GM19240 (cell line): ENCODE results near the gene APRT.
"Not testable (repeated sequence)": the region's sequence is repeated elsewhere in the genome, so short reads cannot be mapped to it uniquely, and the experiment has no call there.

Source experiments
- DNase-seq: peaks from one replicate; pipeline ENCODE4 v3.0.0; 2011; ENCODE audit warnings: low spot score; ENCODE audit not compliant: insufficient read length

APRT gene

DNA sequence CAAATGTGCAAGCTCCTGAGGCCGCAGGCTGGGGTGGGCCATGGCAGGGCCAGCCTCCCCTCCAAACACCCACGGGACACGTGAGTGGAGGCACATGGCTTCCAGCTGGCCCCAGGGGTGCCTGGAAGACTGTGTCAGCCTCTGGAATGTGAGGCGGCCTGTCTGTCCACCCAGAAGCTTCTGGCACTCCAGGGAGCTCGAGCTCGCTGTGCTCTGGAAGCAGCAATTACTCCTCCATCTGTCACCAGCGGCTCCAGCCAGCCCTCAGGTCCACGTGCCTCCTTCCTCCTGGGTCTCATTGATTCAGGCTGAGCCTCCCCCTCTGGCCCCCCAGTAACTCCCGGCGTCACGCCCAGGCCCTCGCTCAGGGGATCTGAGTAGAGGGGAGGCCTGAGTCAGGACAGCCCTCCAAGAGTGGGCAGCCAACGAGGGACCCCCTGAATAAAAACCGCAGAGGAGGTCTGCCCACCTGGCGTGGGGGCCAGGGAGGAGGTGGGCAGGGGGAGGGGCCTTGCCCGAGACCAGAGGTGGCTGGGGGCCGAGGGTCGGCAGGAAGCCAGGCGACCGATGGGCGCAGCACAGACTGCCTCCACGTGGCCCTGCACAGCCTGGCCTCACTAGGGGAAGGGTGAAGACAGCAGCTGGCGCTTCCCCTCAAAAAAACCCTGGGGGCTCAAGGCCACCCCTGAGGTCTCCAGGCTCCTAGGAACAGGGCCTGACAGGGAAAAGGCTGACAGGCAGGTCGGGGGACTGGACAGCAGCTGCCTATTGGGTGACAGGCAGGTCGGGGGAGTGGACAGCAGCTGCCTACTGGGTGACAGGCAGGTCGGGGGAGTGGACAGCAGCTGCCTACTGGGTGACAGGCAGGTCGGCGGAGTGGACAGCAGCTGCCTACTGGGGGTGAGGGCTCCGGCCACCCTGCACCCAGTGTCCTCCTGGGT, 38.6 kb downstream of the APRT start:
- no peak for DNase-seq

DNA sequence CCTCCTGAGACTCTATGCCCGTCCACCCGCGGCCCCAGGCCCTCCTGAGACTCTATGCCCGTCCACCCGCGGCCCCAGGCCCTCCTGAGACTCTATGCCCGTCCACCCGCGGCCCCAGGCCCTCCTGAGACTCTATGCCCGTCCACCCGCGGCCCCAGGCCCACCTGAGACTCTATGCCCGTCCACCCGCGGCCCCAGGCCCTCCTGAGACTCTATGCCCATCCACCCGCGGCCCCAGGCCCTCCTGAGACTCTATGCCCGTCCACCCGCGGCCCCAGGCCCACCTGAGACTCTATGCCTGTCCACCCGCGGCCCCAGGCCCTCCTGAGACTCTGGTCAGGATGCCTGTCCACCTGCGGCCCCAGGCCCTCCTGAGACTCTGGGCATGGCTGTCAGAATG, 39.9 kb downstream of the APRT start:
- not testable (repeated sequence) for DNase-seq

DNA sequence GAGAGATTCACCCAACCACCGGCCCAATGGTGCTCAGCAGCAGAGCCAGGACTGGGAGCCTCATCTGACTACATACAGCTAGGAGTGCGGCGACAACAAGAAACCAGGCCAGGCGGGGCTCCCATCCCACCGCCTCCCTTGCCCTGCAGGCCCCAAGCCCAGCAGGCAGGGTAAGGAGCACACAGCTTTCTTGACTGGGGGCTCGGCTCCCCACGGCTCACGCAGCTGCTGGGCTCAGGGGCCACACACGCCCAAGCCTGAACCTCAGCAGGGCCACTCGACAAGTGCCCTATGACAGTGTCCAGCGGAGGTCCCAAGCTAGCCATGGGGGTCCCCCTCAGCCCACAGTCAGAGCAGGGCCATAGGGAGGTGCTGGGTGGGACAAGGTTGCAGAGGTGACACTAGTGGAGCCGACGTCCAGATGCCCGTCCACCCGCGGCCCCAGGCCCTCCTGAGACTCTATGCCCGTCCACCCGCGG, 40.4 kb downstream of the APRT start:
- no peak for DNase-seq

DNA sequence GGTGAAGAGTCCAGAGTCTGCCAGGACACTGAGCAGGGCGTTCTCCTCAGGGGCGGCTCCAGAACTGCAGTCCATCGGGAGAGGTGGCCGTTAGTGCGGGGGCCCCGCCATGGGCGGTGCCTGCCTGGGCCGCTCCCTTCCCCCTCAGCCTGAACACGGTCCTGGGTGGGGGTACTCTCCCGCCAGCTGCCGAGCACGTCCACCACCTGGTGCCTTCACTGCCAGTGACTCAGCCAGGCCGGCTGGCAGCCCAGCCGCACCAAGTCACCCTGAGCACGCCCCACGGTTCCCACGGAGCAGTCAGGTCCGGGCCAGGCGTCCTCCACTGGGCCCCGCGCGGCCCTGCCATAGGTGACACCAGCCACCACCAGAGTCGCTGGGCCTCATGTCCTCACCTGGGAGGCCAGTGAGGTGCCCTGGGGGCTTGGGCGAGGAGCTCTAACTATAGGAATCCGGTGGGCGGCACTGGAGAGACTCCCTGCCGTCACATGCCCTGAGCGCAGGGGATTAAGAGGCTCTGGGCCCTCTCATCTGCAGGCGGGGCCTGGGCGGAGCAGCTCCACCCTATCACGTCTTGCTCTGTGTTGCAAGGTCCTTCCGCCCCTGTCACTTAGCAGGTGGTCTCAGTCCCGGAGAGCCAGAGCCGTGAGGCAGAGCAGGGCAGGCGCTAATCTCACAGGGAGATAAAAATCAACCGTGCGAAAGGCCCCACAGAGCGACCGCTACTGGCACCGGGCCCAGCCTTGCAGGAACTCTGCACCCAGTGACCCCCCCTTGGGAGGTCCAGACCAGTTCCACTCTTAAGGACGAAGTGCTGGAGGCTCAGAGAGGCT, 41.1 kb downstream of the APRT start:
- DNase-seq, result no peak

DNA sequence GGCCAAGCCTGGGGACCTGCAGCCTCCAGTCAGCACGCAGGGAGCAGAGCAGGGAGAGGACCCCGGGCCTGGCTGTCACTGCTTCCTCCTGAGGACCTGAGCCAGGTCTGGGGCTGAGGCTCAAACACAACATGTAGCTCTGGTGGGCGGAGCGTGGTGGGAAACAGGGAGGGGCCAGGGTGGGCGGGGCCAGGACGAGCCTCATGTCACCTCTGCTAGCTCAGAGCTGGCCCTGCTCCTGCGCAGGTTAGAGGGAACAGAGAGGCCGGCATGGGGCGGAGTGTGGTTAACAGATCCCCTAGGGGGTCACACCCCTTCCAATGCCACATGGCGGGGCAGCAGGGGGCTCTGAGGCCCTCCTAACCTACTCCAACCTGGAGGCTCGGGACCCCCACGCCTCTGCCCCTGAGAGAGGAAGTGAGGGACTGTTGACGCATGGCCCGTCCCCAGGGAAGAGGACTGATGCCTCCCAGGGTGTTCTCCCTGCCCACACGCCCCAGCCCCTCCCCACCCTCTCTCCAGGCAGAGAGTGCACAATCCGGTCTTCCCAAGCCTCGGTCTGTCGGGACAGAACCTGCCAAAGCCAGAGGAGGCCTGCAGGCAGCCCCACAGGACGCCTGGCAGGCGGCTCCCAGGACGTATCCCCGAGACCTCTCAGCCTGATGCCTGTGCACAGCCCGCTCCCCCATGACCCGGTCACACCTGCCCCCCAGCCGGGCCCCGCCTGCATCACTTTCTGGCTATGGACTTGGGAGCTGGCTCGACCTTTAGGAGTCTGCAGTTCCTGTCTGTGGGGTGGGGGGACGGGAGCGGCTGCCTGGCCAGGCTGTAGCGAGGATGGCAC, 41.9 kb downstream of the APRT start:
- peak; percentile 80 for DNase-seq

DNA sequence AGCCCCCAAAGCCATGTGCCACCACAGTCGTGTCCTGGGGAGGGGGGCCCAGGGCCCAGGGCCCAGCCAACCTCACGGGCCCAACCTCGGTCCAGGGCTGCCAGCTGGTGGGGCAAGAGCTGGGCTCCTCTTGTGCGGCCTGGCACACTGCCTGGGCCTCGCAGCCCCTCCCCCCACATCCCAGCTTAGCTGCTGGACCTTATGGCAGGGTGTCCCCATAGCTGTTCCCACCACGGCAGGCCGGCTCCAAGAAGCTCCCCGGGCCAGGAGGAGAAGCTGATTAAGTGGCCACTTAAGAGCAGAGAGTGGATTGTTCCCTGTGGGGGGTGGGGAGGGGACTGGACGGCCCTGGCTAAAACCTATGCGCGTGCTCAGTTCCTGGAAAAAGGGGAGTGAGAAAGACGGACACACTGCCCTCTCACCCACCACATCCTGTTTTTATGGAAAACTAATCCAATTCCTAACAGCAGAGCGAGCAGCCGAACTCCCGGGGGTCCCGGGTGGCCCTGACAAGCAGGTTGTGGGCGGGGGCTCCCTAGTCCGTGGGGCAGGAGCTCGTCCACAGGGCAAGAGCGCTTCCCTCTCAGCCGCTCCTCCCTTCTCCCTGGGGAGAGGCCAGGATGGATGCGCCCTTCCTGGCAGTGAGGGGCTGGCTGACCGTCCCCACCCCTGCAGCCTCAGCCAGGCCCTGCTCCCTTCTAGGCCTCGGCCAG, 43.5 kb downstream of the APRT start:
- no peak for DNase-seq

DNA sequence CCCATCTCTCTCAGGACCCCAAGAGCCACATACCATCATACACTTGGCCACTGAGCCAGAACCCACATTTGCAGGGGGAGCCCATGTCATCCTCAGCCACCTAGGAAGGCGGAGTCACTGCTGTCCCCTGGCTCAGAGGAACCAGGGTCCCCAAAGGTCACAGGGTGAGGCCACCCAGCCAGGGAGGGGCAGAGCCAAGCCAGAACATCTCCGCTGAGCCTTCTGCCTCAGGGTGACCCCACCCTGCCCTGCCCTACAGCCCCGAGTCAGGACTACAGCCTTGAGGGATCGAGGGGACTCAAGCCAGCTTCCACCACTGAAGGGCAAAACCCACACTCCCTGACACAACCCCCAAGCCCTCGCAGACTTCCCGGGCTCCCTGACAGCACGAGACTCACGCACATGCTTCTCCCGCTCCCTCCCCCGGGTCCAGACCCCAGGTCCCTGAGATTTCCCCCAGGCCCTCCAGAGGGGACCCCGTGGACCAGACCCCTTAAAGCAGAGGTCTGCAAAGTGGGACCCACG, 44.1 kb downstream of the APRT start:
- no peak for DNase-seq

DNA sequence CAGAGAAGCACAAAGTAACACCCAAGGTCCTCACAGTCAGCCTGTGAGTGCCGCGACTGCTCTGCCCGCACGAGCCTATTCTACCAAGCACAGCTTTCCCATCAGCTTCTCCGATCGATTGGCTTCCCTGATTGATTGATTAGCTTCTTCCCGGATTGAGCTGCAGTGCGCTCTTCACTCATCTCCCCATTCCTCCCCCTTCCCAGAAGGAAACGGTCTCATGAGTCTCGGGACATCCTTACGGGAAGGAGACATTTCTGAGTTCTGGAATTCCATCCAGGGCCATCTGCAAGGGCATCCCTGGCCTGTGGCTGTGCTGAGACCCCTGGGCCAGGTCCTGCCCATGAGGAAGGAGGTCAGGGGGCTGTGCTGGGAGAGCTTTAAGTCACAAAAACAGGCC, 44.8 kb downstream of the APRT start:
- no peak for DNase-seq

DNA sequence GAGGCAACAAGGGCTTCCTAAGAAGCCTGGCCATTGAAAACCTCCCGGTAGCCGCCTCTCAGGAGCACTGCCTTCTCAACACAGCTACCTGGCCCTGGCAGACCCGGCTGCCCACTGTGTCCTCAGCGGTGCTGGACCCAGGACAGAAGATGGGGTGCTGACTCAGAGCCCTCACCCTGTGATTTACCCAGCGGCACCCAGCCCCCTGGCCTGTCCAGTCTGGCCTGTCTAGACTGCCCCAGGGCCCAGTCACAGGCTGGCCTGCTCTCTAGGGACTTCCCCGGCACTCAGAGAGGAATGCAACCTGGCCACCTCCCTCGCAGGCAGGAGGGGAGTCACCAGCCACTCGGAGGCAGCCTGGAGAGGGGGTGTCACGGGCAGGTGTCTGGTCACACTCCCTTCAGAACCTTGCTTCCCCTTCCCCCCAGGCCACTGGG, 46.8 kb downstream of the APRT start:
- DNase-seq, result no peak

DNA sequence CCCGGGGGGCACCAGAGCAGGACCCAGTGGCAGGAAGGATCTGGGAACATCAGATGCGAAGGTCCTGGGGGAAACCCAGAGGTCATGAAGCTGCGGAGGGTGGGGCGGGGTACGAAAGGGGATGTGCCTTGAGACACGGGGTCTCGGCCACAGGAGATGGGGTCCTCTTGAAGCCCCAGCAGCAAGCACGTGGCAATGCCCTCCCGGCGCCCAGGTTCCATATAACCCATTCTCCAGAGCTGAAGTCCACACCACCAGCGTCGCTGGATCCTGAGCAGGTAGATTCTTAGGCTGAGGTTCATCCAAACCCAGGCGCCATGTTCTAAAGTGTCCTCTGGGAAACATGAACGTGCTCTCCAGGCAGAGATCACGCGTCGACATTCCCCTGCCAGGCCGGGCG, 47.6 kb downstream of the APRT start:
- no peak for DNase-seq

DNA sequence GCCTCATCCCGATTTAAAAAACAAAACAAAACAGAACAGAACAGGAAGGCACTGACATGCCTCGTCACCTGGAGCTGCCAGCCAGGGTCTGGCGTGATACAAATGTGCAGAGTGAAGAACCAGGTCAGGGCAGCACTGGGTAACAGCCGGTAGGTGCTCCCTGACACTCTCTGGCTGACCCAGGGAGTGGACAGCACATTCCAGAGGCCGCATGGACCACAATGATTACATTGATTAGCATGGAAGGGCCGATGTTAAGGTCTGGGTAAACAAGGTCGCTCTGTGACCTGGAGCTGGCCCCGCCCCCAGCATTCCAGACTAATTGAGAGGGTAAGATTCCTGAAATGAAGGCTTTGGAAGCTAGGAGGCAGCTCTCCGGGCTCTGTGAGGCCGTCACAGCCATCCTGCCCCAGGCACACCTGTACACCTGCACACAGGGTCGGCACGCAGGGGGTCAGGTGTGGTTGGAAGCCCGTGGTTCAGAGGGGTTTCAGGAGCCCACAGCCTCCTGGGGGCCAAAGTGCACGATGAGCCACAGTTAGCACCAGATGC, 48.1 kb downstream of the APRT start:
- no peak for DNase-seq

DNA sequence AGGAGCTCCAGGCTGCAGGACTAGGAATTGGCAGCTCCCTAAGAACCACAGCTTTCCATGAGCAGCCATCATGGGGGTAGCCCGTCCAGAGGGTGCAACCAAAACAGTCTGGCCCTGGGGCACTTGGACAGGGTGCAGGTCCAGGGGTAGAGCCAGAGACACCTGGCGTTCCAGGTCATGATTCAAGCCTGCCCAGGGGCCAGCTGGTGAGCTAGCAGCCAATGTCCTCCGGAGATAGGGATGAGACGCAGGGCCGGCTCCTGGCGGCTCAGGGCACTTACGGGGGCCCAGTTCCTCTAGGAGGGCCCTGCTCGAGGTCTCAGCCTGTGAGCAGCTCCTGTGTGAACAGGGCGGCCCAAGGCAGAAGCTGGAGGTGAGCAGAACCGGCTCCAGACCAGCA, 48.8 kb downstream of the APRT start:
- DNase-seq, result no peak

DNA sequence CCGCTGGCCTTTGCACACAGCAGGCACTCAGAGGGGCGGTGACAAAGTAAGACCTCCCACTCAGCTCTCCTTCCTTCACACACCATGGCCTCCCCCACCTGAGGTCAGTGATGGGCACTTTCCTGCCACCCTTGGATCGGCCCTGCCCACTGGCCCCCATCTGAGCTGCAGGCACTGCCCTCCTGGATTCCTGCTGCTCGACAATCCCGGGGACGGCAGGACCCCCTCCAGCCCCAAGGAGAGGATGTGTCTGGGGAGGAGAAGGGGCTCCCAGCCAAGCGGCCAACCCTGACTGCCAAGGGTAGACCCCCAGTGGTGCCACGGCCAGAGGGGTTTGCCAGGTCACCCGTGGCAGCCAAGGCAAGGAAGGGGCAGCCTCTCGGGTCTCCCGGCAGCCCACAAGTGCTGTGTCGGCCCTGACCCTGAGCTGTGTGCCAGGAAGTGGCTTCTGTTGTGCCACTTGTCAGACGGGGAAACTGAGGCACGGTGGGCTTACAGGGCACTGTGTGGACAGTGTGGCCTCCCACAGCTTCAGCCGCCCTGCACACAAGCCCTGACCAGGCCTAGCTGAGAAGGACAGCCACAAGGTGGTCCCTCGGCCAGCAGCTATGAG, 49.4 kb downstream of the APRT start:
- no peak for DNase-seq

DNA sequence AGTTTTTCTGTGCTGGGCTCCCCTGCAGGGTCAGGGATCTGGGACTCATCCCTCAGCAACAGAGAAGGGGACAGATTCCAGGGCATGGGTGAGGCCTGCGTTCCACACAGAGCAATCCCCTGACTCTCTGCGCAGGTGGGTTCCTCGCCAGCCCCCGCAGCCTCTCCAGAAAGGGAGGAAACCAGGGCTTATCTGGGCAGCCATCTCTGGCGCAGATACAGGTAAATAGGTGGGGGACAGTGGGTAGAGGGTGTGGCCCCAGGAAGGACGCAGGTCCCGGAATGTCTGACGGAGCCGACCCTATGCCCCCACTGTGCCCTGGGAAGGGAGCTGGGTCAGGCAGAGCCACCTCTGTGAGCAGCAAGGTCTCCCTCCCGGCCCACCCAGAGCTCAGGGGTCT, 49.9 kb downstream of the APRT start:
- DNase-seq, result no peak

DNA sequence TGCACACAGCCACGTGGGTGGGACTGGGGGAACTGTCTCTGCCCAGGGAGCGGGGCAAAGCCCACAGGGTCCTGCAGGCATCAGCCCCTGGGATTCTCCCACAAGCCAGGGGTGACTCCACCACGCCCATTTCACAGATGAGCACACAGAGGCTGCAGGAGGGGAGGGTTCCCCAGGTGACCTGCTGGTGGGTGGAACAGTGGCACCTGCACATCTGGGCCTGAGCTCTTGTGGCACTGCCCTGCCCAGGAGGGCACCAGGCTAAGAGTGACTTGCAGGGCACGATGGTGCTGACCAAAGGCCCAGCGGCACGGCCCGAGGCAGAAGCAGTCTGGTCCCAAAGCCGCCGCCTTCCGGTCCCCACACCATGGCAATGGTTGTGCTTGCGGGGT, 50.6 kb downstream of the APRT start:
- no peak for DNase-seq

DNA sequence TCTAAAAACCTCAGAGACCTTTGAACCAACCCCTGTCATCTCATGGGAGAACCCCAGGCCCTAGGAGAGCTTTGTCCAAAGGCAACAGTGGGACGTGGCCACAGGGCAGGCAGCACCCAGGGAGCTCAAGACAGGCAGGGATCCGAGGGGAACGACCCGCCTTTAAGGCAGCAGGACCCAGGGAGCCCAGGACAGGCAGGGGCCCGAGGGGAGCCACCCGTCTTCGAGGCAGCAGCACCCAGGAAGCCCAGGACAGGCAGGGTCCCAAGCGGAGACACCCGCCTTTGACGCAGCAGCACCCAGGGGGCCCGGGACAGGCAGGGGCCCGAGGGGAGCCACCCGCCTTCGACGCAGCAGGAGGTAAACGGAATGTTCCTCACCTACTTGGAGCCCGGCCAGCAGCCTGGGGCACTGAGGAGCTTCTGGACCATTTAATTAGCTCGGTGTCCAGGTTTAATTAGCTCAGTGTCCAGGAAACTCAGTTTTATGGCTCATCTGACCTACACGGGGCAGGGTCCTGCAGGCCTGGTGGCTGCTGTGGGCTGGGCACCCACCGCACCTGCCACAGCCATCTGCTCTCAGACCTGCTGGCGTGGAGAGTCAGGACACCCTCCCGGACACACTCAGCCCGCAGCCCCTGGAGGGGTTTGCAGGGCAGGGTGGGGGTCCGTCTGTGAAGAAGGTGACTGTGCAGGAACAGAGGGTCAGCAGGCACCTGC, 51.1 kb downstream of the APRT start:
- DNase-seq, result no peak

DNA sequence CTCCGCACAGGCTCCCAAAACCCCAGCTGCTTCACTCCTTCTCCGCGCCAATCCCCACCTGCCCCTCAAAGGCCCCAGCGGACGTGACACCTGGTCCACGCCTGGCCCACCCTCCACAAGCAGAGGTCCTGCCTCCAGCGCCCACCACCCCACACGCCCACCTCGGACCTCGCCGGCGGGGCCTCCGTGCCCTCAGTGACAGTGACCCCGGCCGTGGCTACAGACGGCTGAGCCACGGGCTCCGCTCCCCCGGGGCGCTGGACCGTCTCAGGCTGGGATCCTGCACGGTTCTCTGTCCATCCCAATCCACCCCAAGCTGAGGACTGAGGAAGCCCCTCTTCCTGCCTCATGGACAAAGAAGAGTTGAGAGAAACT, 51.8 kb downstream of the APRT start:
- no peak for DNase-seq
